Skeletal muscle tissue (tissue), 4 donors: ENCODE results near the gene ASPG. TPM values are rescaled to one million over a fixed set of nuclear protein-coding genes. Genes with fewer than 3 reads are reported as not detected.

ENCODE experiments used
- H3K27ac ChIP-seq: one replicate; pipeline ENCODE4 v1.7.0; 2013; ENCODE audit warnings: mild to moderate bottlenecking, low read depth, low read length, inconsistent platforms
- H3K27me3 ChIP-seq, 3 donors: one replicate each; pipeline ENCODE4 v1.7.0; 2013; ENCODE audit warnings: low read length in 3 of 3; ENCODE audit not compliant: control insufficient read depth in 3 of 3, insufficient read depth in 3 of 3
- H3K36me3 ChIP-seq, 3 donors: one replicate each; pipeline ENCODE4 v1.7.0; 2013; ENCODE audit warnings: low read length in 3 of 3; ENCODE audit not compliant: control insufficient read depth in 3 of 3, insufficient read depth in 3 of 3
- H3K4me1 ChIP-seq, 3 donors: one replicate each; pipeline ENCODE4 v1.7.0; 2013; ENCODE audit warnings: low read length in 3 of 3, mild to moderate bottlenecking in 3 of 3; ENCODE audit not compliant: control insufficient read depth in 3 of 3, insufficient read depth in 3 of 3
- H3K4me3 ChIP-seq, 3 donors: one replicate each; pipeline ENCODE4 v1.7.0; 2013; ENCODE audit warnings: low read length in 3 of 3
- H3K9ac ChIP-seq, 3 donors: one replicate each; pipeline ENCODE4 v1.7.0; 2013; ENCODE audit warnings: low read length in 3 of 3, mild to moderate bottlenecking in 3 of 3, moderate library complexity in 2 of 3, low read depth in 1 of 3
- H3K9me3 ChIP-seq, 3 donors: one replicate each; pipeline ENCODE4 v1.7.0; 2013; ENCODE audit warnings: low read length in 3 of 3; ENCODE audit not compliant: control insufficient read depth in 3 of 3
- total RNA-seq: library from RNA; depleted of rRNA; stranded (reverse); fragments of >200 nt; gene quantifications from one replicate; pipeline ENCODE4 v1.2.3, GENCODE V29; 2014
- donor health status: Osteomylitis.

The ASPG gene
- total RNA-seq, 1 donor from 2014 or later = 0.52 TPM

DNA sequence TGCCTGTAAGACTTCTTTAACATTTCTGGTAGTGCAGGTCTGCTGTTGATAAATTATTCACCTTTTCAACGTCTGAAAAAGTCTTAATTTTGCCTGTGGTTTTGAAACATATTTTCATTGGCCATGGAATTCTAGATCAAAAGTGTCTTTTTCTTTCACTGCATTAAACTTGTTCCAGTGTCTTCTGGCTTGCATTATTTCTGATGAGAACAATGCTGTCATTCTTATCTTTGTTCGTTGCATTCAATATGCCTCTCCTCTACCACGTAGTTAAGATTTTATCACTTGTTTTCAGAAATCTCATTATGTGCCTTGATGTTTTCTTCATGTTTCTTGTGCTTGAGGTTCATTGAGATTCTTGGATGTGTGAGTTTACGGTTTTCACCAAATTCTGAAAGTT is 39.5 kb downstream of the ASPG start:
- H3K4me3 ChIP-seq = no peak overlapping the region
- H3K9me3 ChIP-seq = peaks cover 0 to 25% (median 4%) of the 10 kb centered on the region in 3 donors
- H3K27ac ChIP-seq = no peak overlapping the region
- H3K36me3 ChIP-seq = no peaks in the 10 kb centered on the region
- H3K27me3 ChIP-seq = peaks cover 3 to 11% (median 8%) of the 10 kb centered on the region in 3 donors
- no peak overlapping the region for H3K9ac ChIP-seq
- no peaks in the 10 kb centered on the region for H3K4me1 ChIP-seq

DNA sequence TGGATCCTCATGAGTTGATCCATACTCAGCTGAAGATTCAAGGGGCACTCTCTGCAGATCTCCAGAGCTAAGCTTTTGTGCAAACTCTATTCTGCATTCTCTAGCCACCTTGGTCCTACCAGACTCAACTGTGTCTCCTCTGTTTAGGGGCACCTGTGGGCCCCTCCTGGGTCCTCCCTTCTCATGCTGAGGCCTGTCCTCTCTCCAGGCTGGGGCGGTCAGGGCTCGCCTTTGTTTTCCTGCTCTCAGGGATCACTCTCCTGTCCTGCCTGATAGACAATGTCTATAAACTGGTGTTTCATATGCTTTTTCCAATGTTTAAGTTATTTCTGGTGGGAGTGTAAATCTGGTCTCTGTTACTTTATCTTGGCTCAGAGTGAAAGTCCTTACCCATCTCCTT is 41.3 kb downstream of the ASPG start:
- no peak overlapping the region for H3K9ac ChIP-seq
- H3K27ac ChIP-seq = no peak overlapping the region
- peaks cover 2 to 10% (median 8%) of the 10 kb centered on the region in 3 donors for H3K27me3 ChIP-seq
- no peak overlapping the region for H3K4me3 ChIP-seq
- no peaks in the 10 kb centered on the region for H3K36me3 ChIP-seq
- H3K9me3 ChIP-seq = peaks cover 0 to 26% (median 4%) of the 10 kb centered on the region in 3 donors
- H3K4me1 ChIP-seq = no peaks in the 10 kb centered on the region

DNA sequence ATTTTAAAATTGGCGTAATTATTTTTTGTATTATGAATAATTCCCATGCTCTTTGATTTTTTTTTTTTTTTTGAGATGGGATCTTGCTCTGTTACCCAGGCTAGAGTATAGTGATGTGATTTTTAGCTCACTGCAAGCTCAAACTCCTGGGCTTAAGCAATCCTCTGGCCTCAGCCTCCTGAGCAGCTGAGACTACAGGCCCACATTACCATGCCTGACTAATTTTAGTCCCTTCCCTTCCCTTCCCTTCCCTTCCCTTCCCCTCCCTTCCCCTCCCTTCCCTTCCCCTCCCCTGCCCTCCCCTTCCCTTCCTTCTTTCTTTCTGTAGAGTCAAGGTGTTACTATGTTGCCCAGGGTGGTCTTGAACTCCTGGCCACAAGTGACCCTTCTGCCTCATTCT is 43.5 kb downstream of the ASPG start:
- H3K27ac ChIP-seq = no peak overlapping the region

DNA sequence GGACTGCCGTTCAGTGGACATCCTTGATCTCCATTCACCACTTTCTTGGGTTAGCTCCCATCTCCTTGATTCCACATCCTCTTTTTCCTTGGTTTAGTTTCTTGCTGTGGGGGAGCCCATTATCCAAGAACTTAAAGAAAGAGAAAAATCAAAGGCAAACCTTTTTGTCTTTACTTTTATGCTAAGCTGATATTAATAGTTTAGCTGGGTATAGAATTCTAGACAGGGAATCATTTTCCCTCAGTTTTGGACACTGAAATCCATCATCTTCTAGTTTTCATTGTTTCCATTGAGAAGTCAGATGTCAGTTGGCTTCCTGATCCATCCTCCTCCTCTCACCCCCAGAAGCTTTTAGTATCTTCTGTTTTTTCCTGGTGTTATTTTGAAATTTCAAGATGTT is 44.1 kb downstream of the ASPG start:
- no peak overlapping the region for H3K4me3 ChIP-seq
- no peaks in the 10 kb centered on the region for H3K4me1 ChIP-seq
- H3K27me3 ChIP-seq = peaks cover 17 to 30% (median 25%) of the 10 kb centered on the region in 3 donors
- peaks cover 0 to 24% (median 4%) of the 10 kb centered on the region in 3 donors for H3K9me3 ChIP-seq
- no peak overlapping the region for H3K27ac ChIP-seq
- H3K36me3 ChIP-seq = no peaks in the 10 kb centered on the region
- H3K9ac ChIP-seq = no peak overlapping the region

More for the DNA sequence above, 43.5 kb downstream of the ASPG start:
- Histone ChIP-seq H3K4me1 (no peaks in the 10 kb centered on the region), H3K27me3 (peaks cover 13 to 24% (median 20%) of the 10 kb centered on the region in 3 donors), H3K36me3 (no peaks in the 10 kb centered on the region), H3K9me3 (peaks cover 0 to 24% (median 4%) of the 10 kb centered on the region in 3 donors), H3K9ac (no peak overlapping the region), H3K4me3 (no peak overlapping the region)

DNA sequence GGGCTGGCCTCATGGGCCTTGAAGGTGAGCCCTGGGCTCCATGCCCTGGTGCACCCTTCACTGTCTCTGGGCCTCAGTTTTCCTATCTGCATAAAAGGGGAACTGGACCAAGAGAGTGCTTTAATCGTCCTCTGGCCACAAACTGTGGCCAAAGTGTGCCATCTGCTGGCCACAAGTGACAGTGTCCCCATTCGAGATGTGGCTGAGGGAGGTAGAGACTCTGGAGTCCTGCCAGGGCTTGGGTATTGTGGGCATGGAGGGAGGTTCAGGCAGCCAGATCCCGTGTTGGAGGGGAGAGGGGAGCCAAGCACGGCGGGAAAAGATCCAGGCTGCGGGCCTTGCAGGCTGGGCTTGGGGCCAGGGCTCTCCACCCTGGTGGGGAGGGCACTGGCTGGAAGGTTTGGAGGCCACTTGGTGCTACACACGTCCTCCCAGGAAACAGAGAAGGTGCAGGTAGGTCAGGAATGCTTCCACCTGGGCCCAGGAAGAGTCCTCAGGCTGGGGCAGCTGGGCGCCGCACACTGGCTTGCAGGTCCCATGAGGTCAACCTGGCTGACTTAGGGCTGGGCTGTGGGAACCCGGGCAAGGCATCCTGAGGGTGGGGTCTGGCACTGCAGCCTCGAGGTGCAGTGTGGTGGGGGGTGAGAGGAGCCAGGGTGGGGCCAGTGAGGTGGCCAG is 45.6 kb downstream of the ASPG start:
- H3K27me3 ChIP-seq = peaks cover 29 to 42% (median 39%) of the 10 kb centered on the region in 3 donors
- peaks cover 4 to 10% (median 4%) of the 10 kb centered on the region in 3 donors for H3K4me1 ChIP-seq
- no peak overlapping the region for H3K27ac ChIP-seq
- H3K4me3 ChIP-seq = no peak overlapping the region
- peaks cover 0 to 19% (median 0%) of the 10 kb centered on the region in 3 donors for H3K9me3 ChIP-seq
- H3K9ac ChIP-seq = no peak overlapping the region
- no peaks in the 10 kb centered on the region for H3K36me3 ChIP-seq

DNA sequence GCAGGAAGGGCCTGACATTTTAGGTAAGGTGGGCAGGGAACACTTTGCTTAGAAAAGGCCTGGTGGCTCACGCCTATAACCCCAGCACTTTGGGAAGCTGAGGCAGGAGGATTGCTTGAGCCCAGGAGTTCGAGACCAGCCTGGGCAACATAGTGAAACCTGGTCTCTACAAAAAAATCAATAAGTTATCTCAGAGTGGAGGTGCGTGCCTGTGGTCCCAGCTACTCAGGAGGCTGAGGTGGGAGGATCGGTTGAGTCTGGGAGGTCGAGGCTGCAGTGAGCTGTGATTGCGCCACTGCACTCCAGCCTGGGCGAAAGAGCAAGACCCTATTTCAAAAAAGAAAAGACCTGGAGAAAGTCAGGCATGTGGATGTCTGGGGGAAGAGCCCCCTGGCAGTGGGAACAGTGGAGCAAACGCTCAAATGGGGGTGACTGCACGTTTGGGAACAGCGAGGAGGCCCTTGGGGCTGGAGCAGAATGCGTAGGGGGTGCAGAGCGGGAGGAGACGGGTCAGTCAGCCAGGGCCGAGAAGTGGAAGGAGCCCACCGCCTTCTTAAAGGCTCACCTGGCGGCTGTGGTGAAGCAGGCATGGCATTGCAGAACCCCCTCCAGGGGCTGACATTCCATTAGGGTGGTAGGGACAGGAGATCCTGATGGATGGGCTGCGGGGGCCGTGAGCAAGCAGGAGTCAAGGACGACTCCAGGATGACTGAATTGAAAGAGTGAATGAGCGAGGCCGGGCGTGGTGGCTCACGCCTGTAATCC is 46.6 kb downstream of the ASPG start:
- Histone ChIP-seq H3K27me3 (peaks cover 39 to 50% (median 47%) of the 10 kb centered on the region in 3 donors), H3K4me3 (no peak overlapping the region), H3K27ac (no peak overlapping the region), H3K4me1 (peaks cover 11 to 18% (median 11%) of the 10 kb centered on the region in 3 donors), H3K36me3 (no peaks in the 10 kb centered on the region), H3K9ac (no peak overlapping the region), H3K9me3 (peaks cover 0 to 11% (median 0%) of the 10 kb centered on the region in 3 donors)

DNA sequence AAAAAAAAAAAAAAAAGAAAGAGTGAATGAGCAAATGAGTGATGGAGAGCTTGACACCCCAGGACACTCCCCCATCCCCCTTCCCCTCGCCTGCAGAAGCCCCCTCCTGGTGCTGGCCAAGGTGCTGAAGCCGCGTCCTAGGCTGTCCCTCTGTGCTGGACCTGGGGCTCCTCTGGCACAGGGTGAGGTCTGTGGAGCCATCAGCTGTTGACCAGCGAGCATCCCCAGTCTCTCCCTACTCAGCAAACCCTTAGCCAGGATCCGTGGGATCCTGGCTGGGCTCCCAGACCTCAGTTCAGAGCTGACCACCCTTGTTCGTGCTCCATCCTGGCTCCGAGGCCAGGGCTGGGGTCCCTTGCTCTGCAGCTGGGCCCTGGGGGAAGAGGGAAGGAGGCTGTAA is 47.5 kb downstream of the ASPG start:
- Histone ChIP-seq H3K36me3 (no peaks in the 10 kb centered on the region), H3K9me3 (peaks cover 0 to 9% (median 0%) of the 10 kb centered on the region in 3 donors), H3K4me3 (no peak overlapping the region), H3K9ac (no peak overlapping the region), H3K27me3 (peaks cover 47 to 53% (median 52%) of the 10 kb centered on the region in 3 donors), H3K27ac (no peak overlapping the region), H3K4me1 (peaks cover 13 to 25% (median 18%) of the 10 kb centered on the region in 3 donors)

DNA sequence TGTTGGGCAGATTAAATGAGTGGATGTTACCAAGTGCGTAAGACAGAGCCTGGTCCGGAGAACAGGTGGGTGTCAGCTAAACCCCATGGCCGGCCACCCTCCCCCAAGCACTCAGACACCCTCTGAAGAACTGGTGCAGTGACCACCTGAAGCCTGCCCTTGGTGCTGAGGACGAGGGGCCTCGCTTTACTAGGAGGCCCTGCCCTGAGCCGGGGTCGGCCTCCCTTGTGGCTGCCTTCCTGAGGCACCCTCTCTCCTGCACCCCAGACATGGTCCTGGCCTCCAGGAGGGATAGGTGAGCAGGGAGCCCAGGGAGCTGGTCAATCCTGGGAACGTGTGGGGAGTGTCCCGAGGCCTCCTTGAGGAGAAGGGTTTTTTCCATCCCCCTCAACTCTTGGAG is 48.0 kb downstream of the ASPG start:
- Histone ChIP-seq H3K4me3 (no peak overlapping the region), H3K36me3 (no peaks in the 10 kb centered on the region), H3K9ac (no peak overlapping the region), H3K27me3 (peaks cover 50 to 55% (median 52%) of the 10 kb centered on the region in 3 donors), H3K4me1 (peaks cover 13 to 26% (median 20%) of the 10 kb centered on the region in 3 donors), H3K9me3 (peaks cover 0 to 9% (median 0%) of the 10 kb centered on the region in 3 donors), H3K27ac (no peak overlapping the region)

DNA sequence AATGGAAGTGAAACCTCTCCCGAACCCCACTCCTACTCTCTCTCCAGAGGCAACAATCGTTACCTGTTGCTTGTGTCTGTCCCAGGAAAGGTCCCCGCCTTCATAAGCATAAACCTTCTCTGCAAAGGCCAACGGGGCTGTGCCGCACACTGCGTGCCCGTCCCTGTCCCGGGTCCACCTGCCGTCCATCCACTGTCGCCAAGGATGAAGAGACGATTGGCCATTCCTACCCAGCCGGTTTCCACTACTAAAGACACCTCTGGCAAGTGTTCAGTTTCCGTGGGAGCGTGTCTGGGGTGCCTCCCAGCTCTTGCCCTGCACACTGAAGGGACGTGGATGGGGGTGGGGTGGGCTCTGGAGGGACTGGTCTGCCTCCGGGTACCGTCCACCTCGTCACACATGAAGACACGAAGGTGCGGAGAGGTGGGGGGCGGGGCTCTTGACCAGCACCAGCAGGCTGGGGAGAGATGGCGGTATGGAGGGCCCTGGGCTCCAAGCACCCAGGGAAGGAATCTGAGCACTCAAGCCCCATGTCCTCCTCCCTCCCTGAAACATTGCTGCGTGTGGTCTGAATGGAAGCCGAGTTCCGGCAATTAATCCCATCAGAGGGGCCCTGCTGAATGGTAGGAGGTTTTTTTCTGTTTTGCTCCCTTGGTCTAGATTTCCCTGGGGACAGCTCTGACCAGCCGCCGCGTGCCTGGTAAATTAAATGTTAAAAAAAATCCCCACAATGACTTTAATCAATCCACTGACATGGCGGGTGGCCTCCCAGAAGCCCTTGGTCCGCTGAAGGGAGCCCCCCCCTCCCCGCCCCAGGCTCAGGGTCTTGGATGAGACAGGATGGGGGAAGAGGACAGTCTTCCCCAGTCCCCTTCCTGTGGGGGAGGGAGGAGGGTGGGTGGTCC is 48.8 kb downstream of the ASPG start:
- Histone ChIP-seq H3K36me3 (no peaks in the 10 kb centered on the region), H3K4me1 (peaks cover 13 to 26% (median 20%) of the 10 kb centered on the region in 3 donors), H3K4me3 (no peak overlapping the region), H3K27me3 (peaks cover 57 to 62% (median 58%) of the 10 kb centered on the region in 3 donors), H3K27ac (no peak overlapping the region), H3K9me3 (peaks cover 0 to 8% (median 0%) of the 10 kb centered on the region in 3 donors), H3K9ac (no peak overlapping the region)
